D721Med (cell line): ENCODE data around the gene ASCC2.
"Not testable (repeated sequence)": the region's sequence is repeated elsewhere in the genome, so short reads cannot be mapped to it uniquely, and the experiment has no call there.

ENCODE experiments used
- DNase-seq: peaks from one replicate; pipeline ENCODE4 v3.0.0; 2011; ENCODE audit warnings: low spot score; ENCODE audit not compliant: insufficient read length
- FAIRE-seq: peaks from 2 replicates; lab custom pipeline; 2011; peaks lifted over from hg19 to GRCh38; lab: Jason Lieb, UNC
- CTCF ChIP-seq: IDR thresholded peaks from 2 replicates; pipeline ENCODE4 v1.5.1; 2012; ENCODE audit warnings: mild to moderate bottlenecking, control low read depth; ENCODE audit not compliant: insufficient read depth; ENCODE audit errors: missing control alignments

The ASCC2 gene

GRCh38 chr22:29870574-29870973 is 32.5 kb upstream of the ASCC2 start:
- no peak for TF ChIP-seq CTCF
- FAIRE-seq (no peak), DNase-seq (no peak)

GRCh38 chr22:29867851-29868250 is 29.8 kb upstream of the ASCC2 start:
- DNase-seq: no peak
- no peak for TF ChIP-seq CTCF
- no peak for FAIRE-seq

- no peak for TF ChIP-seq CTCF
- FAIRE-seq: no peak
Observed at GRCh38 chr22:29867260-29867659, 29.2 kb upstream of the ASCC2 start.

GRCh38 chr22:29865572-29865971 is 27.5 kb upstream of the ASCC2 start:
- not testable (repeated sequence) for FAIRE-seq, DNase-seq

More at GRCh38 chr22:29867260-29867659, 29.2 kb upstream of the ASCC2 start:
- DNase-seq: no peak

GRCh38 chr22:29861672-29862297 is 23.7 kb upstream of the ASCC2 start:
- DNase-seq: no peak
- TF ChIP-seq CTCF: no peak
- no peak for FAIRE-seq

- FAIRE-seq: no peak
- no peak for TF ChIP-seq CTCF
- DNase-seq: no peak
Observed at GRCh38 chr22:29860006-29860766, 22.1 kb upstream of the ASCC2 start.

- FAIRE-seq, DNase-seq: not testable (repeated sequence)
Observed at GRCh38 chr22:29859030-29859429, 21.0 kb upstream of the ASCC2 start.

GRCh38 chr22:29856496-29856895 is 18.4 kb upstream of the ASCC2 start:
- no peak for TF ChIP-seq CTCF
- no peak for DNase-seq
- FAIRE-seq: no peak
